Thyroid gland (tissue), 4 donors: Measurements from ENCODE around the gene ATF3.

ENCODE experiments used
- CTCF ChIP-seq, 6 experiments: fragments of 200-600 bp in 3 of 6; fragments of 450-650 bp in 3 of 6; sonication (generic) in 3 of 6; IDR thresholded peaks; one replicate each; pipeline ENCODE4 v1.5.1; 2016 to 2019; ENCODE audit warnings: antibody characterized with exemption in 6 of 6, mild to moderate bottlenecking in 2 of 6, inconsistent platforms in 1 of 6, moderate library complexity in 1 of 6
- POLR2A ChIP-seq, 2 donors: fragments of 450-650 bp; IDR thresholded peaks; one replicate each; pipeline ENCODE4 v1.6.1; 2017; ENCODE audit warnings: antibody characterized with exemption in 2 of 2, mild to moderate bottlenecking in 2 of 2, moderate library complexity in 1 of 2

- TF ChIP-seq CTCF (IDR thresholded peaks at IDR 0.05) = no peak
- no peak for TF ChIP-seq POLR2A (IDR thresholded peaks at IDR 0.05)
Observed at GRCh38 chr1:212601524-212601923, 7.0 kb upstream of the ATF3 start.
